Measurements from ENCODE around the gene TASP1. TPM values are rescaled to one million over a fixed set of nuclear protein-coding genes. Genes with fewer than 3 reads are reported as not detected.

Gene TASP1
- total and polyA plus RNA-seq, 2 donors (not counting 3 experiments of a cell fraction or from before 2014, with no cell fraction given) = 3.5 to 8.9 TPM

GRCh38 chr20:13638162-13638495 is 603 bp downstream of the TASP1 start:
- Histone ChIP-seq H3K4me2 (ENCODE audit: insufficient read depth, low read length) (peak overlapping the region; percentile 83), H4K20me1 (replicated peaks; ENCODE audit: control insufficient read depth, extremely low read depth, insufficient read depth, low read length) (no peaks in the 10 kb centered on the region), H3K36me3 (ENCODE audit: control insufficient read depth in 2 of 2, extremely low read depth in 1 of 2, insufficient read depth in 2 of 2, low read length in 2 of 2) (no peaks in the 10 kb centered on the region), H3K9ac (replicated peaks; ENCODE audit: extremely low read depth, insufficient read depth, low read length) (peak overlapping the region; percentile 72), H3K4me1 (ENCODE audit: control insufficient read depth, extremely low read depth, insufficient read depth, low read length) (peaks cover 9% of the 10 kb centered on the region), H3K27me3 (ENCODE audit: control insufficient read depth in 2 of 2, insufficient read depth in 2 of 2, low read length in 2 of 2) (peaks cover 0 to 6% of the 10 kb centered on the region in 2 experiments), H3K27ac (ENCODE audit: insufficient read depth, low read depth, low read length) (peak overlapping the region; percentile 52), H3K9me1 (replicated peaks; ENCODE audit: control insufficient read depth, extremely low read depth, insufficient read depth, low read length) (no peaks in the 10 kb centered on the region), H3K79me2 (ENCODE audit: control insufficient read depth, insufficient read depth, low read length) (peaks cover 20% of the 10 kb centered on the region), H3K9me3 (replicated peaks; ENCODE audit: control insufficient read depth, insufficient read depth, low read length) (no peaks in the 10 kb centered on the region), H3K4me3 (replicated peaks in 1 of 3; ENCODE audit: insufficient read depth in 1 of 3, low read depth in 1 of 3, low read length in 3 of 3) (peak overlapping the region; percentile 78 to 90 (median 80)), H2AFZ (ENCODE audit: low read depth, low read length) (peak overlapping the region; percentile 93)
- dilution Hi-C loops (cut with MboI; ENCODE audit: extremely low pct_ligation_motif_present, low sequenced_read_pairs) (no loop called here), intact Hi-C loops (cut with micrococcal nuclease) (loop anchor here (2.0 kb wide), 1 partner anchor 147 kb away; the partner anchor contains the start of genes ESF1 and NDUFAF5)
- BruUV-seq (replicated peaks) = no TSS peak
- ChIA-PET CTCF (no interaction called here), POLR2A (no interaction called here)
- FAIRE-seq = no peak
- no peak for DNase-seq (ENCODE audit: low read depth, low spot score)
- no peak for TF ChIP-seq MAX (IDR thresholded peaks at IDR 0.05; ENCODE audit: insufficient read depth, insufficient read length)
- TF ChIP-seq CTCF (IDR thresholded peaks at IDR 0.05; ENCODE audit: extremely low read depth in 1 of 2, insufficient read depth in 1 of 2, low read depth in 1 of 2, low read length in 2 of 2) = no peak
- TF ChIP-seq MYC (IDR thresholded peaks at IDR 0.05; ENCODE audit: low read depth, low read length) = no peak
- TF ChIP-seq POLR2A (IDR thresholded peaks at IDR 0.05; ENCODE audit: low read depth, low read length) = no peak
- TF ChIP-seq EZH2 (IDR thresholded peaks at IDR 0.05; ENCODE audit: borderline replicate concordance, low read depth, low read length, severe bottlenecking) = no peak
- no peak for TF ChIP-seq POLR2AphosphoS5 (IDR thresholded peaks at IDR 0.05; ENCODE audit: insufficient read depth, low read depth, low read length)
- no peak for TF ChIP-seq FOS (IDR thresholded peaks at IDR 0.05; ENCODE audit: borderline replicate concordance, insufficient read depth, low read length)
- no peak for TF ChIP-seq GATA2 (IDR thresholded peaks at IDR 0.05; ENCODE audit: insufficient read depth, insufficient read length, low read depth, low read length)
- no peak for TF ChIP-seq JUN (IDR thresholded peaks at IDR 0.05; ENCODE audit: borderline replicate concordance, insufficient read depth, insufficient read length, low read depth)

Measured in endothelial cell of umbilical vein (primary cell).